K562 (cell line): ENCODE data around the gene DNAH1. TPM values are rescaled to one million over a fixed set of nuclear protein-coding genes. Genes with fewer than 3 reads are reported as not detected.
A peak's percentile ranks its signal among the peaks of the same experiment; 100 is the strongest.

Source experiments
- CREBBP ChIP-seq: IDR thresholded peaks from one replicate; pipeline ENCODE4 v1.6.1; 2012; ENCODE audit warnings: low read depth, mild to moderate bottlenecking, control low read depth, inconsistent platforms, low read length
- ELK1 ChIP-seq: sonication (generic); formaldehyde crosslinking; IDR thresholded peaks from 2 replicates; pipeline ENCODE4 v1.8.1; 2022; ENCODE audit warnings: missing genetic modification reagents
- ESRRB ChIP-seq: fragments of 250-450 bp; sonication (Bioruptor Pico); IDR thresholded peaks from 2 replicates; pipeline ENCODE4 v1.5.0; 2020; ENCODE audit warnings: mild to moderate bottlenecking, moderate library complexity, borderline replicate concordance
- HMG20A ChIP-seq: fragments of 450-650 bp; formaldehyde crosslinking; conservative IDR thresholded peaks from 2 replicates; pipeline ENCODE4 v1.4.0; 2020; ENCODE audit warnings: mild to moderate bottlenecking, mixed read lengths
- MXD1 ChIP-seq: fragments of 250-450 bp; sonication (Bioruptor Pico); IDR thresholded peaks from 2 replicates; pipeline ENCODE4 v1.8.0; 2021; ENCODE audit warnings: borderline replicate concordance, mild to moderate bottlenecking, moderate library complexity; ENCODE audit not compliant: poor library complexity, severe bottlenecking
- RNF2 ChIP-seq: sonication (generic); IDR thresholded peaks from 2 replicates; pipeline ENCODE4 v1.6.1; 2016
- TAF15 ChIP-seq: fragments of 200-400 bp; formaldehyde crosslinking; IDR thresholded peaks from 2 replicates; pipeline ENCODE4 v1.6.1; 2017; ENCODE audit warnings: mild to moderate bottlenecking, low read depth, low read length, moderate library complexity
- ZNF143 ChIP-seq: sonication (generic); formaldehyde crosslinking; IDR thresholded peaks from 2 replicates; pipeline ENCODE4 v1.9.0; 2022; ENCODE audit warnings: mild to moderate bottlenecking, missing genetic modification reagents
- ZNF232 ChIP-seq: sonication (generic); formaldehyde crosslinking; IDR thresholded peaks from 2 replicates; pipeline ENCODE4 v1.8.0; 2022; ENCODE audit warnings: mild to moderate bottlenecking, missing genetic modification reagents
- ZNF3 ChIP-seq: fragments of 250-450 bp; sonication (Bioruptor Pico); IDR thresholded peaks from 2 replicates; pipeline ENCODE4 v1.5.0; 2021; ENCODE audit warnings: mild to moderate bottlenecking, moderate library complexity
- ZNF318 ChIP-seq, 2 experiments: fragments of 450-650 bp; IDR thresholded peaks; 2 replicates each; pipeline ENCODE4 v1.6.1; 2016; ENCODE audit warnings: mild to moderate bottlenecking in 2 of 2, borderline replicate concordance in 1 of 2, low read depth in 1 of 2, moderate library complexity in 1 of 2
- ZNF395 ChIP-seq: fragments of 200-800 bp; sonication (Bioruptor generic); IDR thresholded peaks from 2 replicates; pipeline ENCODE4 v1.6.1; 2017; ENCODE audit warnings: missing genetic modification characterization, missing compliant biosample characterization
- polyA plus RNA-seq, 8 experiments: library from polyadenylated mRNA; depleted of rRNA in 4 of 8; stranded (reverse) in 5 of 8; unstranded in 3 of 8; fragments of >200 nt; fragmentation: Nextera tagmentation in 2 of 8; fragmentation: Illumina TruSeq in 1 of 8; extraction: Ambion mirVana in 2 of 8; extraction: Trizol in 1 of 8; gene quantifications; 2 replicates each; pipeline versions ENCODE4 v1.2.1 to v1.2.3, GENCODE V29; 2011 to 2014; ENCODE audit warnings: inconsistent platforms in 1 of 8, missing spikeins in 1 of 8
- total RNA-seq, 7 experiments: library from RNA; depleted of rRNA in 6 of 7; stranded (reverse); fragments of >200 nt in 6 of 7; fragmentation: Illumina TruSeq in 2 of 7; extraction: Trizol in 2 of 7; gene quantifications; 2 replicates each; pipeline versions ENCODE4 v1.2.1 to v1.2.3, GENCODE V29; 2011 to 2021; ENCODE audit warnings: low replicate concordance in 1 of 7

DNAH1 gene
- total and polyA plus RNA-seq, 9 of the 15 experiments (the other 6 are each of a cell fraction or from before 2014, with no cell fraction given): 0.04 to 0.84 (median 0.50) TPM

GRCh38 chr3:52299879-52300611 lies 16.1 kb upstream of the DNAH1 start (continued):
- TF ChIP-seq ESRRB (CRISPR knock-in tag) (no peak), ZNF3 (CRISPR knock-in tag) (no peak), TAF15 (no peak), ZNF232 (CRISPR knock-in tag) (no peak), RNF2 (peak; percentile 54; the same call in 1 of the 2 replicates), ZNF318 (IDR thresholded peaks at IDR 0.05; ENCODE audit: borderline replicate concordance in 1 of 2, low read depth in 1 of 2) (no peak), HMG20A (CRISPR knock-in tag) (no peak), ZNF395 (no peak), ELK1 (CRISPR knock-in tag) (no peak), CREBBP (no peak), ZNF143 (CRISPR knock-in tag) (no peak), MXD1 (CRISPR knock-in tag) (no peak)
